Muscle of back (tissue), 11 donors: ENCODE results near the gene CNP. TPM values are rescaled to one million over a fixed set of nuclear protein-coding genes. Genes with fewer than 3 reads are reported as not detected.
A peak's percentile ranks its signal among the peaks of the same experiment; 100 is the strongest.
"Not testable (repeated sequence)": the region's sequence is repeated elsewhere in the genome, so short reads cannot be mapped to it uniquely, and the experiment has no call there.

Source experiments
- DNase-seq, 3 donors: peaks; one replicate each; pipeline versions ENCODE4 v3.0.0 to v3.0.0-alpha.2; 2013
- polyA plus RNA-seq, 10 donors: library from polyadenylated mRNA; unstranded; fragments of 120-200 nt; gene quantifications; one replicate each; pipeline ENCODE4 v1.2.1, GENCODE V29; 2013; ENCODE audit not compliant: insufficient read length in 10 of 10

CNP gene
- polyA plus RNA-seq, 10 donors = 34.3 to 62.8 (median 41.1) TPM

DNA sequence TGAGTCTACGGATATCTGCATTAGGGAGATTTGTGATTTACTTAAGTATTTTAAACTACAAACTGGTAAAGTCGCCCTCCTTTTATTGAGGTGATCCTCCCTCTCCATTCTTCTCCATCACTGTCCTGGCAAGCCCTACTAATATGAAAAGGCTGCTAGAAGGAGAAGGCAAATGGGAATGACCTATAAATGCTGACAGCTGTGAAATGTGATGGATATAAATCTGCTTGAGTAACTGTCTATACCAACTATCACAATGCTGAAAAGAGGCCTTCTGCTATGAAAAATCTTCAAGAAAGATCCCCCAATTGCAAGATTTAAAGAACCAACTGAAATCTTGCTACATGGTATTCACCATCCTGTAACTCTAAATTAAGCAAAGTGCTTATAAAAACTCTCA is 35.1 kb downstream of the CNP start:
- no peak for DNase-seq

DNA sequence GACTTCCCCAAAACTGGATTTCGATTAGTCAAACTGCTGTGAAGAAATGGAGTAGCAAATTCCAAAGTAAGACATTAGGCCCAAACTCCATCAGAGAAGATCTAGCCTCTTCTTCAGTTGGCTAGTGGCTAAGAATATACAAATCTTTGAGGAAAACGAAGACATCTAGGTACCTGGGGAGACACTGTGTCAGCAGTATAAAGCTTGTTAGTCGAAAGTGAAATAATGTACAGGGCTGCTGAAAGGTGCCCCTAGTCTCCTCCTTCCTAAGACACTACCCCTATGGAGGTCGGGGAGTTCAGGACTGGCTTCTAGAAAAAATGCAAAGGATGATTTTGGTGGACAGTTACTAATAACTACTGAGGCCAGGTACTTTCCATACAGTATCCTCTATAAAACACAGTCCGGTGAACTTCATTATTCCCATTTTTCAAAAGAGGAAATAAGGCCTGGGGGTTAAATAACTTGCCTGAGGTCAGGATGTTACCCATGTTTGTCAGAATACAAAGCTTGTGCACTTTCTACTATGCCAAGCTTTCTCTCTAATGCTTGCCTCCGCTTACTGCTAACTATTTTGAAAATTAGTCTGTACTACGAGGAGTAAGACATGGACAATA is 35.7 kb downstream of the CNP start:
- DNase-seq = no peak

- no peak for DNase-seq
These were observed 36.3 kb downstream of the CNP start for GRCh38 chr17:42002792-42003301.

- DNase-seq = no peak
These were observed 38.6 kb downstream of the CNP start for GRCh38 chr17:42005166-42005565.

GRCh38 chr17:42009170-42009569 is 42.6 kb downstream of the CNP start:
- no peak for DNase-seq

DNA sequence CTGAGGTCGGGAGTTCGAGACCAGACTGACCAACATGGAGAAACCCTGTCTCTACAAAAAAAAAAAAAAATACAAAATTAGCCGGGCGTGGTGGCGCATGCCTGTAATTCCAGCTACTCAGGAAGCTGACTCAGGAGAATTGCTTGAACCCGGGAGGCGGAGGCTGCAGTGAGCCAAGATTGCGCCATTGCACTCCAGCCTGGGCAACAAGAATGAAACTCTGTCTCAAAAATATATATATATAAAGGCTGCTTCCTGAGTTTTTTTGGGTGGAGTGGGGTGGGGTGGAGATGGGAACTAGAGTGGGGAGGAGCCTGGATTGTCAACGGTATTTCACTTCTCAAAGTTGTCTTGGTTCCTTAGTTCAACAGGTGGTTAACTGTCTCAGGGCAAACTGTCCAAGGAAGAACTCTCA is 43.7 kb downstream of the CNP start:
- not testable (repeated sequence) for DNase-seq

- no peak for DNase-seq
These were observed 44.4 kb downstream of the CNP start for GRCh38 chr17:42010898-42011516.

- not testable (repeated sequence) for DNase-seq
These were observed 45.8 kb downstream of the CNP start for GRCh38 chr17:42012363-42012762.

- not testable (repeated sequence) for DNase-seq
These were observed 47.1 kb downstream of the CNP start for GRCh38 chr17:42013740-42014139.

DNA sequence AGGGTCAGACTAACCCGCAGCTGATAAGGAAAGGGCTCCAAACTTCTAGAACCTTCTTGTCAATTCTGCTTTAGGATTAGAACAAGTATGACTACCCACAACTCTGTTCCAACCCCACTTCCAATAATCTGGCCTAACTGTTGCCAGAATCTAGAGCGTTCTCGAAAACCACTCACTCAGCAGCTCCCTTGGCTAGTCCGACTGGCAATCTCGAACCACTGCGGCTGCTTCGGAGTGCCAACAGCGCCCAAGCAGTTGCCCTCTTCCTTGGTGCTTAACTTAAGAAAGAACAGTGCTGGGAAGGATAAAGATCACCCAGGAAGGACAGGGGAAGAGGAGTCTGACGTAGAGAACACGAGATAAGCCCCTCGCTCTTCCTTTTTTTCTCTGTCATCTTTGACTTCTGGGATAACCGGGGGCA is 49.8 kb downstream of the CNP start:
- no peak for DNase-seq

DNA sequence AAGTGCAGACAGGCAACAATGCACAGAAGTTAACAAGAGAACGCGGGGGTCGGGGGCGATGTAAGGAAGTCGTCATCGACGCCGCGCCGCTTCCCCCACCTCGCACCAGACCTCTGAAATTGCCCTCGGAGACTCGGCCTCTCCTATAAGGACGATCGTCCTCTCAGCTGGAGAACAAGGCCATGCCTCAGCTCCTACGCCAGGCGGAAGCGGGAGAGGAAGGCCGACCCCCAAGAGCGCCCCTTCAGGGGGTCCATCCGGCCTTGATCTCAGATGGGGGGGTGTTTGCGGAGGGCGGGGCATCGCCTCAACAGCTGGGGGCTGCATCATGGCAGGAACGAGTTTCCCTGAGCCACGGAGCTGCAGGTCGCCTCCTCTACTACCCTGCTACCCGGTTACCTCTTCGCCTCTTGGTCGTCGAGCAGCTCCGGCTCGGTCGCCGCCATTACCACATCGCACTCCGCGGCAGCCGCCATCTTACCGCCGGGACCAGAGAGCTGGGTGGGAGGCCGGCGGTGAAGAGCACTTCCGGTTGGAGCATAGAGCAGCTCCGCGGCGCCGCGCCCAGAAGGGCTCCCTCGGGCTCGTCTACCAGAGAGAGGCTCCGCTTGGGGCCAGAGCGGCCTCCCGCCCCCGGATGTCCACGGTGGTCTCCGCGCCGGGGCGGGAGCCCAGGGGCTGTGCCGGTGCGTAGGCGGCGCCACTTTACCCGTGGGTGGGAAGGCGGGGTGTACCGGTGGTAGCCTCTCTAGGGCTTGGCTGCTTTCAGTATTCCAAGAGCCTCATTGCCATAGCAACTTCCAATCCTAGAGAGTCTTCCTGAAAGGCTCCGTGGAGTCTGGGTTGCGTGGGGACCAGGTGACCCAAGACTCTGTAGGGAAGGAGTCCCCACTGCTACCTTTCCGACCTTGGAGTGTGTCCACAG is 50.6 kb downstream of the CNP start, which contains the start of gene DNAJC7:
TSS of gene DNAJC7 (minus strand) at position 499 of the 925 bp plus-strand sequence. CDS start at position 476, 23 bp downstream.
- DNase-seq = peak; percentile 91 to 97 (median 95)

DNA sequence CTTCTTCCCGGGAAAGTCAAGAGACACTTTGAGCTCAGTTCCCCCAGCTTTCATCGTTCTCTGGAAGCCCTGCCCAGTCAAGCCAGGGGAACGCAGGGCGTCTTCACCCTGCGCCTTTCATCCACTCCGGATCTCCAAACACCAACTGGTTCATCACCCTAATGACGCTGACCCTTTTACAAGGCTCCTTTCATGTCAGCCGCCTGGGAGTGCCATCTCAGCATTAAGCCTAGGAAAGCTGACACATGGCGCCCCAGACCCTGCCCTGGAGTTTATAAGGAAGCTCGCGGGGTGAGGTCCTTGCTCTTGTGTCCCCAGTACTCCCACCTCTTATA is 51.2 kb downstream of the CNP start:
- no peak for DNase-seq

- DNase-seq = no peak
These were observed 51.7 kb downstream of the CNP start for GRCh38 chr17:42018339-42018738.

GRCh38 chr17:42018988-42019387 is 52.4 kb downstream of the CNP start:
- no peak for DNase-seq

- peak; percentile 86 to 96 (median 91) for DNase-seq
These were observed 53.2 kb downstream of the CNP start, which contains the start of gene NKIRAS2 for GRCh38 chr17:42019509-42020404. NKIRAS2 (plus strand) TSS chr17:42020090; CDS start chr17:42021578, 1,488 bp downstream.

DNA sequence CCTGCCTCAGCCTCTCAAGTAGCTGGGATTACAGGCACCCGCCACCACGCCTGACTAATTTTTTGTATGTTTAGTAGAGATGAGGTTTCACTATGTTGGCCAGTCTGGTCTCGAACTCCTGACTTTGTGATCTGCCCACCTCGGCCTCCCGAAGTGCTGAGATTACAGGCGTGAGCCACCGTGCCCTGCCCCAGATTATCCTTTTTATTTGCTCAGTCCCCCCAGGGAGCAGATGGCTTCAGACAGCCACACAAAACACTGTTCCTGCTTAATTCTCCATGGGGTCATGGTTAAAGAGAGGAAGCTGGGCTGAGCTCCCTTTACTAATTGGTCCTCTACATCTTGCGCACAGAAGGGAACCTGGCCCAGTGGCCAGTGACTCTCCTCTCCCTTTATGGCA is 54.2 kb downstream of the CNP start:
- not testable (repeated sequence) for DNase-seq

- DNase-seq = no peak
These were observed 57.1 kb downstream of the CNP start for GRCh38 chr17:42023524-42024349.

DNA sequence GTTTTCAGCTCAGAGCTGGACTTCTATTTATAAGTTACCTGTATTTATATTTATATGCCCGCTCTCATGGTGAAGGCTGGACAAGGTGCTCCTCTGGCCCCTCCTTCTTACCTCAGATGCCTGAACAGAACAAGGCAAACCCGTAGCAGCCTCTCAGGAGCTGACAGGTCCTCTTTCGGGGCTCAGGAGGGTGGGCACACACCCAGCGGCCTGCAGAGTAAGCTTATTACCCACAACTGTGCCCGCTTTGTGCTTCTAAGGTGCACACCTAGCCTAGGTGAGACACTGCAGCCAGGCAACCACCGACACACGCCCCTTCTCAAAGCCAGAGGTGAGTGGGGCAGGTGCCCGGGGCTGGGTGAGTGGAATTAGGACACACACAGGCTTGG is 58.6 kb downstream of the CNP start:
- no peak for DNase-seq

DNA sequence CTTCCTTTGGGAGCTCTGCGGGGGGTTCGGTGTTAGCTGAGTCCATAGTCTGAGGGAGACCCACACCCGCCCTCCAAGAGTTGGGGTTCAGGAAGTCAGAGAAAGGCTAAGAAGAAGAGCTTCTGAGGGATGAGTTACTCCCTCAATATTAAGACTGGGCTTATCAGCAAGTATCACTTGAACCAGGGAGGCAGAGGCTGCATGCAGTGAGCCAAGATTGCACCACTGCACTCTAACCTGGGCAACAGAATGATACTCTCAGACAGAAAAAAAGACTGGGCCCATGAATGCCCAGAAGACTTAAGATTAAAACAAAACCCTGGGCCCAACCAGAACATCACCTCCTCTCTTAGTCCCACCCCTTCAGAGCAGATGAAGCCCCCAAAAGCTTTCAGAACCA is 59.3 kb downstream of the CNP start:
- DNase-seq = no peak

GRCh38 chr17:42026857-42027589 is 60.4 kb downstream of the CNP start:
- peak in 2 of 3 donors; percentile 41 to 75 for DNase-seq
